Type B pancreatic cell (in vitro differentiated cells): ENCODE data around the gene COL8A1. TPM values are rescaled to one million over a fixed set of nuclear protein-coding genes. Genes with fewer than 3 reads are reported as not detected.

ENCODE experiments used
- DNase-seq: peaks from one replicate; pipeline ENCODE4 v3.0.0; 2021; ENCODE audit warnings: mixed read lengths; ENCODE audit not compliant: unreplicated experiment; ENCODE audit errors: extremely low spot score
- H3K27ac Mint-ChIP-seq: 2 replicates; pipeline ENCODE4 v1.8.0; 2021; ENCODE audit warnings: mild to moderate bottlenecking, mixed read lengths
- H3K27me3 Mint-ChIP-seq: 2 replicates; pipeline ENCODE4 v1.8.0; 2021; ENCODE audit warnings: mixed read lengths
- H3K36me3 Mint-ChIP-seq: 2 replicates; pipeline ENCODE4 v1.8.0; 2021; ENCODE audit warnings: mixed read lengths
- H3K4me1 Mint-ChIP-seq: one replicate; pipeline ENCODE4 v1.8.0; 2021; ENCODE audit warnings: mixed read lengths; ENCODE audit not compliant: unreplicated experiment
- H3K4me3 Mint-ChIP-seq: 2 replicates; pipeline ENCODE4 v1.8.0; 2021; ENCODE audit warnings: mild to moderate bottlenecking, mixed read lengths
- H3K9me3 Mint-ChIP-seq: 2 replicates; pipeline ENCODE4 v1.8.0; 2021; ENCODE audit warnings: mixed read lengths
- CTCF ChIP-seq: fragments of 200-600 bp; sonication (generic); conservative IDR thresholded peaks from 2 replicates; pipeline ENCODE4 v1.5.0; 2021; ENCODE audit warnings: antibody characterized with exemption, mild to moderate bottlenecking
- total RNA-seq: library from RNA; stranded (reverse); gene quantifications from 2 replicates; pipeline ENCODE4 v1.2.1, GENCODE V29; 2021; ENCODE audit warnings: low replicate concordance

The COL8A1 gene
- total RNA-seq, 1 donor from 2014 or later, result 2.6 TPM

DNA sequence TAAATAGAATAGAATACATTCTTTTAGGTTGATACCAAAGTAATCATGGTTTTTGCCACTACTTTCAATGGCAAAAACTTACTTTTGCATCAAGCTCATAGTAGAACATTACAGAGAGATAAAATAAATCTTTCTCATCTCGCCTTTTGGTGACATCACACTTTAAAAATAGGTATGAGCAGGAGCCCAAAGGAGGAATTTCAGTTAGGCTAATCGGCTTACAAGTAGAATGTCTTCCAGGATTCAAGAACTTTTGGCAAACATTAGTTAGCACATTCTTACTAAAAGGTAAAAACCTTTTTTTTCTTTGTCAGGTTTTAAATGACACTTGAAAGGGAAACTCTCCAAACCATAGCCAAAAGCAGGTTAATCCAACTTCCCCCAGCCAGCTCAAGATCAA lies 119.6 kb downstream of the COL8A1 start:
- TF ChIP-seq CTCF, result no peak
- peaks cover 46% of the 10 kb centered on the region for H3K27me3 Mint-ChIP-seq
- no peak overlapping the region for H3K4me3 Mint-ChIP-seq
- H3K9me3 Mint-ChIP-seq, result no peaks in the 10 kb centered on the region
- no peak overlapping the region for H3K27ac Mint-ChIP-seq
- H3K36me3 Mint-ChIP-seq, result no peaks in the 10 kb centered on the region
- H3K4me1 Mint-ChIP-seq, result no peaks in the 10 kb centered on the region
- no peak for DNase-seq

- no peak for DNase-seq
- peaks cover 46% of the 10 kb centered on the region for H3K27me3 Mint-ChIP-seq
- H3K4me3 Mint-ChIP-seq, result no peak overlapping the region
- no peaks in the 10 kb centered on the region for H3K9me3 Mint-ChIP-seq
- H3K4me1 Mint-ChIP-seq, result no peaks in the 10 kb centered on the region
- no peak for TF ChIP-seq CTCF
- no peak overlapping the region for H3K27ac Mint-ChIP-seq
- no peaks in the 10 kb centered on the region for H3K36me3 Mint-ChIP-seq
Observed at GRCh38 chr3:99758502-99759177, 120.2 kb downstream of the COL8A1 start.

DNA sequence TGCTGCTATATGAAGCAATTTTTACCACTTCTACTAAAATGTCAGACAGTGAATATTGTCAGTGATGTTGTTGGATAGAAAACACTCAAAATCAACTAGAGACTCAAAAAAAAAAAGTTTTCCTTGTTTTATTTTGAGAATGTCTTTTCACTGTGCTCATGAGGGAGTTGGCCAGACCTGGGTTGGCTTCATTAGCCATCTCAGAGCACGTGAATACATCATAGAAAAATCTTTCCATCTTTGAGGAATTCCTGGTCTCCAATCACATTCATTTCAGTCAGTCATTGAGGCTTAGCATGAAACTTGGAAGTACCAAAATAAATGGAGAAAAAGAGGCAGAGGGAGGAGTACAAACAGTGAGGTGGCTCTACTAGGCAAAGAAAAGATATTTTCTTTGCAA lies 121.6 kb downstream of the COL8A1 start:
- H3K4me3 Mint-ChIP-seq, result no peak overlapping the region
- H3K4me1 Mint-ChIP-seq, result no peaks in the 10 kb centered on the region
- no peaks in the 10 kb centered on the region for H3K9me3 Mint-ChIP-seq
- no peak for TF ChIP-seq CTCF
- H3K36me3 Mint-ChIP-seq, result no peaks in the 10 kb centered on the region
- H3K27ac Mint-ChIP-seq, result no peak overlapping the region
- DNase-seq, result no peak
- peaks cover 40% of the 10 kb centered on the region for H3K27me3 Mint-ChIP-seq

DNA sequence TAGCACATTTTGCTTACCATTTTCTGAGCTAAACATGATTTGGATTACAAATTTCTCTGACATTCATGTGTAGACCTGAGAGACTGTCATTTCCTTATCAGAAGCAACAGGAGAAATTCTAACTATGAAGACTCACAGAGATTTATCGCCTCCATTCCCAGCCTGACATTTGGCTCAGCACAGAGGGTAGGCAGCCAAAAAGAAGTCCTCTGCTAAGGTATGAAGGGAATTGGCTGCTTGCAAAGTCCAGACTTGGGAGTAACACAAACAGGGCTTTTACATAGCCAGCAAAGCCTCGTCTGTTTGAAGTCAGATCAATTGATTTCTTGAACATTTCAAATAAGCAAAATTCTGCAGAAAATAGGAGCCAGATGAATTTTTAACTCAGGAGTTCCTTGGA lies 122.2 kb downstream of the COL8A1 start:
- no peak for DNase-seq
- no peak for TF ChIP-seq CTCF
- no peaks in the 10 kb centered on the region for H3K4me1 Mint-ChIP-seq
- no peaks in the 10 kb centered on the region for H3K36me3 Mint-ChIP-seq
- no peaks in the 10 kb centered on the region for H3K9me3 Mint-ChIP-seq
- no peak overlapping the region for H3K4me3 Mint-ChIP-seq
- peaks cover 35% of the 10 kb centered on the region for H3K27me3 Mint-ChIP-seq
- no peak overlapping the region for H3K27ac Mint-ChIP-seq

DNA sequence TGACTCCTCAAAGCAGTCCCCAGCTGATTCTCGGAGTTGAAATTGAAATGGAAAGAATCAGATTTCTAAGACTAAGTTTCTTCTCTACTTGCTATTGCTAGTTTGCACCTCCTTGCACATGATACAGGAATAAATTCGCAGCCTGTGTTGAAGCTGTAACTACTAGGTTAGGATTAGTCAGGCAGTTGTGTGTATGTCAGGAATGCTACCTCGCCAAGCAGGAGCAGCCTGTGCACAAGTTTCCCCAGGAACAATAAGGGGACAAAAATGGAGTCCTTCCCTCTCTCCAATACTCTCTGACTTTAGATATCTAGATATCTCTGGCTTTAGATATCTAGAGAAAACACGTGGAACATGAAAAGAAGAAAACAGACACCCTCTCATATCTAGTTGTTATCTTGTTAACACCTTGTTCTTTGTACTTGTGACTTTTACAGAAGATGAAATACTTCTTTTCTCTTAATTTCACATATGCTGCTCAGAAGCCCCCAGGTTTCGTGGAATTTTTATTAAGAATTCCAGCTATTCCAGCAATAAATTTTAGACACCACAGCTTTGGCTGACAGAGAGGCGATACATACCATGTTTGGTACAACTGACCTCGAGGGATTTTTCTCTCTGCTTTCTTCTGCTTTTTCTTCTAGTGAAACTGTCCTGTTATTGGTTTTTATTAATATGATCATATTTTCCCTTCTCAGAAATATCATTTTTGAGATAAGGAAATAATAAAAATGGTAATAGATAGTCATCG lies 123.2 kb downstream of the COL8A1 start:
- Mint-ChIP-seq H3K9me3 (no peaks in the 10 kb centered on the region), H3K4me1 (no peaks in the 10 kb centered on the region), H3K27ac (no peak overlapping the region), H3K27me3 (peaks cover 27% of the 10 kb centered on the region), H3K36me3 (no peaks in the 10 kb centered on the region), H3K4me3 (no peak overlapping the region)
- no peak for TF ChIP-seq CTCF
- DNase-seq, result no peak
